AG08396 (cell line): ENCODE results near the gene KRT25.

Experiments used
- DNase-seq: peaks from one replicate; pipeline ENCODE4 v3.0.0; 2012; ENCODE audit warnings: low spot score, mixed read lengths

The KRT25 gene, protein sequence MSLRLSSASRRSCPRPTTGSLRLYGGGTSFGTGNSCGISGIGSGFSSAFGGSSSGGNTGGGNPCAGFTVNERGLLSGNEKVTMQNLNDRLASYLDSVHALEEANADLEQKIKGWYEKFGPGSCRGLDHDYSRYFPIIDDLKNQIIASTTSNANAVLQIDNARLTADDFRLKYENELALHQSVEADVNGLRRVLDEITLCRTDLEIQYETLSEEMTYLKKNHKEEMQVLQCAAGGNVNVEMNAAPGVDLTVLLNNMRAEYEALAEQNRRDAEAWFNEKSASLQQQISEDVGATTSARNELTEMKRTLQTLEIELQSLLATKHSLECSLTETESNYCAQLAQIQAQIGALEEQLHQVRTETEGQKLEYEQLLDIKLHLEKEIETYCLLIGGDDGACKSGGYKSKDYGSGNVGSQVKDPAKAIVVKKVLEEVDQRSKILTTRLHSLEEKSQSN

DNA sequence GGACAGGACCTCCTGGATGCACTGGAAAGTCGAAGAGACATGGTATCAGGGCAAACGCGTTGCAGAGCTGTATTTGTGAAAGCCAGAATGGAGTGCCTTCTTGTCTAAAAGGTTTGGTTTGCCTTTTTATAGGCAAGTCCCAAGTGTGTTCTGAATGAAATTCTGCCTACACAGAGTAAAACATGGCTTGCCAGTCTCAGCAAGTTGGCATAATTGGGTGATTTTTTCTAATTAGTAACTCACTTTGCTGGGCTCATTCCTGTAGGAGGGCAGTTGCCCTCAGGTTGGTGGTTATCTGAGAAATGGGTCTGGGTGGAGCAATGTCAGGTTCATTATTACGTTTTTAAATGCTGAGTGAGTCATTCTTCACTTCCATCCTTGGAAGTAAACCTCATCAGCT, at the start of gene KRT25:
Gene KRT25, minus strand, starts transcription at position 101 of the 400 bp plus-strand sequence. Its CDS starts 60 bp downstream, at position 41.
- no peak for DNase-seq

DNA sequence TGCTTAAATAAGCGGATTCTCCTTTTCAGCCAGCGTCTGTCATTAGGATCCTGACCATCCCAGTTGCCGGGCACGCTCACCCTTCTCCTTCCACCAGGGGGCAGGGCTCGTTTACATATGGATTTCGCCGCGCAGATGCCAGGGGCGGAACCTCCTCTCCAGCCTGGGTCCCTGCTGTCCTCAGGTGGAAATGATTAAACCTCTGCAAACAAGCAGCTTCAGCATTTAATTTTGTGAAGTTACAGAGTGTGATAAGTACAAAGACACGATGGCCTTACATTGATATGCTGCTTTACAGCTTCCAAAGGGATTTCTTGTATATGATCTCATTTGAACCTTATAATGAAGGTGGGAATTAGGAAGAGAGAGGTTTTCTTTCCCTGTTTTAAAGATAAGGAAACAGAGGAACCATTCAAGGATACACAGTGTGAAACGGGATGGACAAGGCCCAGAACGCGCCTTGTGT, 48.5 kb upstream of the KRT25 start:
- DNase-seq, result peak; percentile 82

DNA sequence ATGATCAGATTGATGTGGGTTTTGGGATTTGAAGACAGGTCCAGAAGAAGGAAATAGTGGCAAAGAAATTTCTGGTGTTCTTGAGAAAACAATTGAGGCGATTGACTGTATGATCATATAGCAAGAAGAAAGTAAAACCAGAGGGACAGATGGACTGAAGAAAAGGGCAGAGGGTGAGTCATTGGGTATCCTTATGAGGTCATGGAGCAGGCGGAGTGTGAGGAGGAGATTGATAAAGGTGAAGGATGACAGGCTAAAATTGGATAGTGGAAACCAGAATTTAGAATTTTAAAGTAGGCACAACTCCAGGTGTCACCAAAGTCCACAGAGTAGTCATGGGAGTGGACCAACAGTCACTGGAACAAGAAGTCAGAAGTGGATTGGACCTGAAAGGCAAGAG, 46.0 kb upstream of the KRT25 start:
- no peak for DNase-seq

DNA sequence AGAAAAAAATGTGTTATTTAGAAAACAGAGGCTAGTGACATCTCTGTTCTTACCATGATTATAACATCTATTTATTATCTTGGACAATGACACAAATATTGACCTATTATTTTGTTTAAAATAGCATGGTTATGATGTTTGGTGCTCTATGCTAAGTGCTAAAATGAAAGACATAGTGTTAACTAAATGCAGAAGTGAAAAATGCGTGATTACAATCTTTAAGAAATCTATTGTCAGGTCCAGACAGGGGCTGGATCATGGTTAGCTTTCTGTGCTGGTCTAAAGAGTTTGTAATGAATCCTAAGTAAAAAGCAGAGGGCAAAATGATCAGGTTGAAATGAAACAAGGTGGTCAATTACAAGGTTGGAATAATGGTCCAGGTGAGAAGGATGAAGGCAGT, 45.2 kb upstream of the KRT25 start:
- no peak for DNase-seq

DNA sequence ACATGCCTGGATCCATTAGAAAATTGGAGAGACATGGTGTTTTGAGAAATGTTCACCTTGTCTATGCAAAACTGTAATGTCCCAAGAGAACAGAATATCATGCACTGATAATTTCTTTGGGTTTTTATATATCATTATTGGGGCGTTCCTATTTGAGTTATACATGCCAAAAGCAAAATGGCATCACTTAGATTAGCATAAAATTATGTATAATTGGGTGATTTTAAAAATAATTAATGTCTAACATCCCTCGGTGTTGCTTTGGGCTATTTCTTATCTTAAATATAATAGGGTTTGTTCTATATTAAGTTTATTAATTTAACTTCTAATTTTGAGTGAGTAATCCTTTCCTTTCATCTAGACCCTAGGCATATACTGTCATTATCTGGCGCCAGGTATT, 44.7 kb upstream of the KRT25 start, which contains the start of gene KRT28:
Gene KRT28, minus strand, starts transcription at position 101 of the 400 bp plus-strand sequence. Its CDS starts 66 bp downstream, at position 35.
- no peak for DNase-seq

DNA sequence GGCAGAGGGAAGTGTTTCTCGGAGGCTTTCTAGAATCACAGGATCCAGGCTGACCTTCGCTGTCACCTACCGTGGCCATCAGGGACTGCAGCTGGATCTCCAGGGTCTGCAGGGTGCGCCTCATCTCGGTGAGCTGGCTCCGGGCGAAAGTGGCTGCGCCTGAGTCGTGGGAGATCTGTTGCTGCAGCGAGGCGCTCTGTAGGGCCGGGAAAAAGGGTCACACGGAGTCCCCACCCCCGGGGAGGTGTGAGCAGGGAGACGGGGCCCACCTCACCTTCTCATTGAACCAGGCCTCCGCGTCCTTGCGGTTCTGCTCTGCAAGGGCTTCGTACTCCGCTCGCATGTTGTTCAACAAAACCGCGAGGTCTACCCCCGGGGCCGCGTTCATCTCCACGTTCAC, 41.7 kb upstream of the KRT25 start:
- no peak for DNase-seq

DNA sequence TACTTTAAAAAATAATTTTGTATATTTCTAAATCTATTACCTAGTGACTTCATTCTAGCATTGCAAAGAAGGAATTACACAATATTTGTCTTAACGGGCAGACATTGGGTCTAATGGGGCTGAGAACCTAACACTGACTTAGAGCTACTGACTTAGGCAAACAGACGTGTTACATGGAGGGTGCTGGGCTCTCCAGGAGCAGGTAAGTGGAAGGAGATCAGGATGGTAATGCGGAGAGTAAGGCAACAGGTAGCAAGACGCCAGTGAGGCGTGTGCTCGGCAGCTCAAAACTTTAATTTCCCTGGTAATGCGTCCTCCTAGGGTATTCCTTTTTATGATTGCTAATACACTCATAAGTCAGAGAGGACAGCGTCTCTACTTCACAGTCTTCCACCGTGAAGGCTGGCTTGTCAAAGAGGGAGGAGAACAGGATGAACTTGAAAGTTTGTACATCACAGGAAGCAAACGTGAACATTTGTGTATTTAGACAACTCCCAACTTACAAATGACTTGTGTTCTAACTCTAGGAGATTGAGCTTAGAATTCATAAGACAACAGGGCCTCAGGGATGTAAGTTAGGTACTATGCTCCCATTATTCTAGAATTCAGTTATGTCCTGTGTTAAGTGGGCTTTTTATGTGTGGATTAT, 40.0 kb upstream of the KRT25 start:
- DNase-seq, result no peak

DNA sequence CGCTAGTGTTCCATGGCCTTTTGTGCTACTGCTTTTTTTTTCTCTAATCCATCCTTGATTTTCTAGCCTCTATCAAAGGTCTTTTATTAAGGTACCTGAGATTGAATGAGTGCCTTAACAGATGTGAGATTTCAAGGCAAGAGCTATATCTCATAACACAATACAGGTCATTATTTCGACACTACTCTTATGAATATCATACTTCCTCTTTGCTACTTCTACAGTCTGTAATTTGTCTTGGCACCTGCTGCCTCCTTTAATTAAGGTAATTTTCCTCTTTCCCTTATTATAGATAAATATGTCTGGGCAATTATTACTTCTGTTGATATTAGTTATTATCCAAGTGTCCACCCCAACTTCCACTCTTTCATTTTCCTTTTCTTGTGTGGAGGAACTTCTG, 39.3 kb upstream of the KRT25 start:
- DNase-seq, result no peak

DNA sequence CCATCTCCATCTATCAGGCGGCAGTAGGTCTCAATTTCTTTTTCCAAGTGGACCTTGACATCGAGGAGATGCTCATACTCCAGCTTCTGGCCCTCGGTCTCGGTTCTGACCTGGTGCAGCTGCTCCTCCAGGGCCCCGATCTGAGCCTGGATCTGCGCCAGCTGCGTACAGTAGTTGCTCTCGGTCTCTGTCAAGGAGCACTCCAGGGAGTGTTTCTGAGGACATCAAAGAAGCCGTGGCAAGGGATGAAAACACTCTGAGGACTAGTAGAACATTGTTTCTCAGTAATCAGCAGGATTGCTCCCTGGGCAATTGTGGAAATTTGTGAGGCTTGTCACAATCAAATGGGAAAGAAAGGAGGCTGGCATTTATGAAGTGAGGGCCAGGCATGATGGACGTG, 38.7 kb upstream of the KRT25 start:
- DNase-seq, result no peak

DNA sequence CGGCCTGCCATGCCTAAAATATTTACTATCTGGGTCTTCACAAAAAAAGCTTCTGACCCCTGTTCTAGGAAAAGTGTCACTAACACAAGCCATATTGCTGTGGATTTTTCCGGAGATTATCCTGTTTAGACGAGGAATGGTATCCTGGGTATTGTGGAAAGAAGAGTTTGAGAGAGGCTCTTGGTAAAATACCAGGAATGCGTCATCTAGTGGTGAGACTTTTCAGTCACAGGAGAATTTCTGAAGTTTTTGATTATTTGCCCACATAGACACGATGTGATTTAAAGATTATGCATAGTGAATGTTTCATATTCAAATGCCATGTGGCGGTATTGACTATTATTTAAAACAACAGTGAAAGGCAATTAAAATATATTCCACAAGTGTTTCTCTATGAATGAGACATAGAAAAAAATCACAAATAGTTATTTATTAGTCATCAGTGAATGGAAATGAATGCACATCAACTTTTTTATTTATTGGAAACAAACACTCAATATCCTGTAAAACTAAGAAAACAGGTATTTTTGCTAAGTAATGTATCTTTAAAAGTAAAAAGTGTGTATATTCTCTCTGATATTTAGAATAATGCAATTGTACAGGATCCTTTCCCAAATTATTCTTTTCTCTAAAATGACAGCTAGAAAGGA, 36.8 kb upstream of the KRT25 start:
- peak; percentile 47 for DNase-seq

DNA sequence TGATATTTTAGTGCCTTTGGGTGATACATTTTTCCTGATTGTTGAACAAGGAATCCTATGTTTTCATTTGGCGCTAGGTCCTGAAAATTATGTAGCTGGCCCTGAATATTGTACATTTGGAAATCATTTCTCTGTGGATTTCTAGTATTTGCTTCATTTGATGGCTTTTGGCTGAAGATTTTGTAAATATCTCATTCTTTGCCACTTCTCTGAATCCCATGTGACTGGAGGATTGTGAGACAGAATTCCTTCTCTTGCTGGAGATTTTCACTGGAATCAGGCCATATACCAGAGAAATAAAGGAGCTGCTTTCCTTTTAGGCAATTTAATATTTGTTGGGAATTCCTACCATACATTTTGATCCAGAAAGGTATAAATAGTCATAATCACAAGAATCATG, 36.0 kb upstream of the KRT25 start:
- no peak for DNase-seq

DNA sequence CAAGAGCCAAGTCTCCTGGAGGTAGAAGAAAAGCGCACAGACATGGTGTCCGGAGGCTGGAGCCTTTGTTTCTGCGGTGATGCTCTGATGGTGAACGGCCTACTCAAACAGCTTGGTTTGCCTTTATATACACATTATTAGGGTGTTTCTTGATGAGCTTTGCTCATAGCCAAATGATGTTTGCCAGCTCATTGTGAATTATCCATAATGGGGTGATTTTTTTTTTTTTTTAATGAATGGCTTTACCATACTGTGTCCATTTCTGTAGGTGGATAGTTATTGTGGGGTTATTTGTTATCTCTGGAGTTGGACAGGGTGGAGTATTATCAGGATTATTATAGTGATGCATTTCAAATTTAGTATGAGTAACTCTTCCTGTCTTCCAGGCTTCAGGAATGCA, 27.3 kb upstream of the KRT25 start, which contains the start of gene KRT27:
Gene KRT27, minus strand, starts transcription at position 101 of the 400 bp plus-strand sequence. Its CDS starts 57 bp downstream, at position 44.
- no peak for DNase-seq

DNA sequence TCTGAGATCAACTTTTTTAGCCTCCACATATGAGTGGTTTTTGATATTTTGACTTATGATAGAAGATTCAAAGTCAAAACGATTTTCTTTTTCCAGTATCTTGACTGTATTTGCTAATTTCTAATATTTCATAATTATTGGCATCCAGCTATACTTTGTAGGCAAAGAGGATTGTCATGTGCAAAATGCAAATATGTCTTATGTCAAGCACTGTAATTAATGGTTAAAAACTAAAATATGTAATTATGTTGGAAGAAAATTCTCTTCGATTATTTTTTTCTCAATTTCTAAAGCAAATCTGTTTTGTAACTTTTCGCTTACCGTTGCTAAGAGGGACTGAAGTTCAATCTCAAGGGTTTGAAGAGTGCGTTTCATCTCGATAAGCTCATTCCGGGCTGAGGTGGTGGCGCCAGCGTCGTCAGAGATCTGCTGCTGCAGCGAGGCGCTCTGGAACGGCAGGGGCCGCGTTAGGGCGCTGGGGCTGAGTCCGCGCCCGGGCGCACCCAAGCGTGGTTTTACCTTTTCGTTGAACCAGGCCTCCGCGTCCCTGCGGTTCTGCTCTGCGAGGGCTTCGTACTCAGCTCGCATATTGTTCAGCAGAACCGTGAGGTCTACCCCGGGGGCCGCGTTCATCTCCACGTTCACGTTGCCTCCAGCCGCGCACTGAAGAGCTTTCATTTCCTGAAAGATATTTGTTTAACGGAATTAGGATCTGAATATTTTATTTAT, 24.2 kb upstream of the KRT25 start:
- DNase-seq, result no peak

DNA sequence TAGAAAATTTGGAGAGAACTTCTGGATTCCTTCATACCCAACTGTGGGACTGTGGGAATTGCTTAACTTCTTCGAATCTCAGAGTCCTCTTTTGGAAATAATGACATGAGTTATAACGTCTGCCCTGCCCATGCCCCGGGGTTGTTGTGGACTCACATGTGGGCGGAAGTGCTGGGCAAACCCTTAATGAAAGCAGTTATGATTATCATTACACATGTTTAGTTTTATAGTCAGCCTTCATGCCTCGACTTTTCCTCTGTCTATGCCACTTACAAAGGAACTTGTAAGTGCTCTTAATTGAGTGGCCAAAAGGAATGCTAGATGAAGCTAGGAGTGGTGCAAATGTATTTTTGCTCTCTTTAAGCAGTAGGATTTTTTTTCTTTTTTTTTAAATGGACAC, 23.3 kb upstream of the KRT25 start:
- no peak for DNase-seq

DNA sequence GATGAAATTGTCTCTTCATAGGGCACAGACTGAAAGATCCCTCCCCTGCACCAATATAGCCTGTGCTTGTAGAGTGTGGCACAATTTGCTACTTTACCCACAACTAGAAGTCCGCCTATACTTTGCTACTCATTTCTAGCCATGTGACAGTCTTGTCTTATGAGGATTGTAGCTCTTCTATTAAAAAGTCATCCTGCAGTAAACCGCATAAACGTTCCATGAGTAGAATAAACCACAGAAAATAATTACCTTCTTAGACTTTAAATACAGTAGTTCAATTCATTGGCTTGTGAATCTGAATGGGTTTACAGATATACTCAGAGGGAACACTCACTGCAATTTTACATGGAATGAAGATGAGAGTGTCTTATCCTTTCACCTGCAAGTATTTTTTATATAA, 22.8 kb upstream of the KRT25 start:
- no peak for DNase-seq

DNA sequence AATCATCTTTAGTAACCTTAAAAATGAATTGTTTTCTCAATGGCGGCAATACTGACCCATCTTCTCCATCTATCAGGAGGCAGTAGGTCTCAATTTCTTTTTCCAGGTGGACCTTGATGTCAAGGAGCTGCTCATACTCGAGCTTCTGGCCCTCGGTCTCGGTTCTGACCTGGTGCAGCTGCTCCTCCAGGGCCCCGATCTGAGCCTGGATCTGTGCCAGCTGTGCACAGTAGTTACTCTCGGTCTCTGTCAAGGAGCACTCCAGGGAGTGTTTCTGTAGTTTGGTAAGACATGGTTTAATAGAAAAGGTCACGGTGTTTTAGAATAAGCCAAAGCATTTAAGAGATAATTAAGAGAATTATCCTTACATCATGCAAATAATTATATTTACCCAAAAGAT, 22.3 kb upstream of the KRT25 start:
- DNase-seq, result no peak

DNA sequence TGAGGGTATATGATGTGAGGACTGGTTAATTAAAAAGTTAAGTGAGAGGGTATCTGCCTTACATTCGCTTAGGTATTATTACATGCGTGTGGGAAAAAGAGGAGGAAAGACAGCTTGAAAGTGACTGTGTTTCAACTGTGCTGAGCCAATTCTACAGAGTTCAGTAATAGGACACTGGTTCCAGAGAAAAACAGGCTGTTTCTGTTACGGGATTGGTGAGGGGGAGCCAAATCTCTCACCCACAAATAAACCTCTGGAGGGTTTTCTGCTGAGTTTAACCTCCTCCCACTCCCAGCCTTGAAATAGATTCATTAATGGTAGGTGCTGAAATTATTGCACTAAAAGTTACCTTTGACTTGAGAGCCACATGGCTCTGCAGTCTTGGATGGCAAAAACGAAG, 20.8 kb upstream of the KRT25 start:
- DNase-seq, result no peak

DNA sequence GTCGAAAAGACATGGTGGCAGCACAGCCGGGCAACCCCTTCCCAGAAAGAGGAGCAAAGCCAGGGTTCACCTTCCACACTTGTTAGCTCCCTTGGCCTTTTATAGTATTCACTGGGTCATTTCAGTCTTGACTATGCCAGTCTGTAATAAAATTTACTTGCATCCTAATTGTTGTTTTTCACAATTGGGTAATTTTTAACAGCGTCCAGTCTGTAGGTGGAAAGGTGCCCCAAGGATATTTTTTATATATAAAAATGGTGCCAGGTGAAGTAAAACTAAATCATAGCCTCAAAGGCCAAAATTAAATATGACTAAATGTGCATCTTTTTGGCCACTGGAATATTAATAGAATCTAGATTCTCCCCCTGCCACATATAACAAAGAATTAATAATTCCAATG, 17.0 kb upstream of the KRT25 start, which contains the start of gene KRT26:
Gene KRT26, minus strand, starts transcription at position 101 of the 400 bp plus-strand sequence. Its CDS starts 88 bp downstream, at position 13.
- no peak for DNase-seq

DNA sequence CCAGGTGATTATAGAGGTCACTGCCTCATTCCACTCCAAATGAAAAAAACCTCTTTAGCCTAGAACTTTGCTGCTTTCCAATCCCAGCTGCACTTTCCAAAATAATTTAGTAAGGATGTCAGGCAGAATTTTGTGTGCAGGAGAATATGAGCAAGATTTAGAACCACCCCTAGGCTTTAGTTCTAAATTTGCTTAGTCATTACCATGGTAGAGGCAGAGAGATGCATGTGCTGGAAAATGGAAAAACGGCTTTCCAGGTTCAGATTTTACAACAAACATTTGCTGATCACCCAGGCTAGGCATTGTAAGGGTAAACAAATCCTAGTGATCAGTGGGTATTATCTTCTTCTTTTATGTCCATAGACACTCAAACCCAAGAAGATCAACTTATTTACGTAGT, 10.5 kb upstream of the KRT25 start:
- no peak for DNase-seq

DNA sequence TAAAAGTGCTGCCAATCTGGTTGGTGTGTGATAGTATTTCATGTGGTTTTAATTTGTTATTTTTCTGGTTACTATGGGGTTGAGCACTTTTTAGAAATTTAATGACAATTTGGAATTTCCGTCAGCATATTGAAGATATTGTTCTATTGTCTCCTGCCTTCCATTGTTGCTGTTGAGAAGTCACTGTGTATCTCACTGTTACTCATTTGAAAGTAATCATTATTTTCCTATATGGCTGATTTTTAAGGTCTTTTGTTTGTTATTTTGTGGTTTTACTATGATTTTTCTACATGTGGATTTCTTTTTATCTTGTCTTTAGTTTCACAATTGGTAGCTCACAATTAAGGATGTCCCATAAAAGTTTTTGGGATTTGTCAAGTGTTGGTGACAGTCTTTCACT, 8.6 kb upstream of the KRT25 start:
- DNase-seq, result no peak

DNA sequence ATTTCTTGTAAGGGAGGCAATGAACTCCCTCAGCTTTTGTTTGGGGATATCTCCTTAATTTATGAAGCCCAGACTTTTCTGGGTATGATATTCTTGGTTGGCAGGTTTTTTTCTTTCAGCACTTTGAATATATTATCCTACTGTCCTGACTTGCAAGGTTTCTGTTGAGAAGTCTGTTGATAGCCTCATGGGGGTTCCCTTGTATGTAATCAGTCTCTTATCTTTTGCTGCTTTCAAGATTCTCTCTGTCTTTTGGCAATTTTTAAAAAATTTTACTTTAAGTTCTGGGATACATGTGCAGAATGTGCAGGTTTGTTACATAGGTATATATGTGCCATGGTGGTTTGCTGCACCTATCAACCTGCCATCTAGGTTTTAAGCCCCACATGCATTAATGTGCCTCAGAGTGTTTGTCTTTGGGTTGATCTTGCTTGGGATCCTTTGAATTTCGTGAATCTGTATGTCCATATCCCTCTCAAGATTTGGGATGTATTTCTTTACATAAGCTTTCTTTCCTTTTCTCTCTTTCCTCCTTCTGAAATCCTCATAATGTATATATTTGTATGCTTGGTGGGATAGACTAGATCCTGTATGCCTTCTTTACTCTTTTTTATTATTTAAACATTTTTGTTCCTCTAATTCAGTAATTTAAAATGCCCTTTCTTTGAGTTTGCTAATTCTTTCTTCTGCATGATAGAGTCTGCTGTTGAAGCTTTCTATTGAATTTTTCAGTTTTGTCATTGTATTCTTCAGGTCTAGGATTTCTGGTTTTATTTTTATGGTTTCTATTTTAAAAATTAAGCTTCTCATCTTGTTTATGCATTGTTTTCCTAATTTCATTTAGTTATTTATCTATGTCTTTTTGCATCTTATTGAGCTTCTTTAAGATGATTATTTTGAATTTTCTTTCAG, 5.2 kb upstream of the KRT25 start:
- no peak for DNase-seq
